CD4-positive, alpha-beta T cell treated with Interleukin-6 for 4 hours (primary cell): Measurements from ENCODE around the gene ATAD3C.
"Not testable (repeated sequence)": the region's sequence is repeated elsewhere in the genome, so short reads cannot be mapped to it uniquely, and the experiment has no call there.

Experiments
- DNase-seq: peaks from one replicate; pipeline ENCODE4 v3.0.0-alpha.2; 2020; ENCODE audit warnings: mixed read lengths

Gene ATAD3C

DNA sequence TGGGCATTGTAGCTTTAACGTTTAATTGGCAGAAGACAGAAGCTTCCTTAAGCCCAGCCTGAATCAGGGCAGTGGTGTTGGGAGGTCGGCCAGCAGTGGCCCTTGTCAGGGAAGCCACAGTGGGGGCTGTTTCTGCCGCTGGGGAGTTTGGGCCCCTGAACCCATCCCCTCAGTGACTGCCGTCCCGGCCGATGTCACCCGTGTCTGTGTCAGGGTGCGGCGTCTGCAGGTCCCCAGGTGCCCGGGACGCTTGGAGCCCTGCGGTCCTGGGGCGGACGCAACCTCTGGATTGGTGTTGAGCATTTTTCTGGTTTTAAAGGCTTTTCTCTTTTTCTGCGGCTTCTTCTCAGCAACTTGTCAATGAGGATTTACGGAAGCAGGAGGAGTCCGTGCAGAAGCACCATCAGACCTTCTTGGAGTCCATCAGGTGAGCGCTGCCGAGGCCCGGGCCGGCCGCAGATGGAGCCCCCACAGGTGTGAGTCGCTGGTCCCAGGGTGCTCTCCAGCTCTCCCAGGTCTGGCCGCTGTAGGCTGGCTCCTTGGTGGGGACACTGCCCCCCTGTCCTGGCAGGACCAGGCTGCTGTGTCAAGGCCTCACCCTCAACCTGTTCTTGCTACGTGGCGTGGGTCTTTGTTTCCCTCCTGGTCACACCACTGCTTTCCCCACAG is 2.3 kb downstream of the ATAD3C start:
- no peak for DNase-seq

DNA sequence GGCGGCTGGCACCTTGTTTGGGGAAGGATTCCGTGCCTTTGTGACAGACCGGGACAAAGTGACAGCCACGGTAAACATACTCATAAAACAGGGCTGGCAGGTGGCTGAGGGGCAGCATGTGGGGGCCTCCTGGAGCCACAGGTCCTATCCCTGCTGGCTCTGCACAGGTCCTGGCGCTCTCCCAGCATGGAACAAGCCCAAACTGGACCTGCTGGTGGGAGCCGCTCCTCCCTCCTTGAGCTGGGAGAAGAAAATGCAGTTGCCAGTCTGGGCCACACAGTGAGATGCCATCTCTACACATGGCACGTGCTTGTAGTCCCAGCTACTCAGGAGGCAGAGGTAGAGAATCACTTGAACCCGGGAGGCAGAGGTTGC is 2.9 kb downstream of the ATAD3C start:
- not testable (repeated sequence) for DNase-seq

DNA sequence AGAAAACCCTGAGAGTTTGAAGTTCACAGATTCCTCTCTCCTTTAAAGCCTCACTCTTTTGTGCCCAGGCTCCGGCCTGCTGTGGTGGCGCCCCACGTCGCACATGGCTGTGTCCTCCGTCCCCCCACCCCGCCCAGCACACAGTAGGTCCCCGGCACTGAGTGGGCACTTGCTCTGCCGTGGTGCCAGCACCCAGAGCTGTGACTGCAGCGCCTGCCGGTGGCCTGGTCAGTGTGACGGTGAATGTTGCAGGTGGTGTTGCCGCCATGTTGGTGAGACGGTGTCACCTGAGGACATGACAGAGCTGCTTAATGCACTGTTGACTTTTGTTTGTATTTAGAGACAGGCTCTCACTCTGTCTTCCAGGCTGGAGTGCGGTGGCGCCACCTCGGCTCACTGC is 3.4 kb downstream of the ATAD3C start:
- DNase-seq: no peak

DNA sequence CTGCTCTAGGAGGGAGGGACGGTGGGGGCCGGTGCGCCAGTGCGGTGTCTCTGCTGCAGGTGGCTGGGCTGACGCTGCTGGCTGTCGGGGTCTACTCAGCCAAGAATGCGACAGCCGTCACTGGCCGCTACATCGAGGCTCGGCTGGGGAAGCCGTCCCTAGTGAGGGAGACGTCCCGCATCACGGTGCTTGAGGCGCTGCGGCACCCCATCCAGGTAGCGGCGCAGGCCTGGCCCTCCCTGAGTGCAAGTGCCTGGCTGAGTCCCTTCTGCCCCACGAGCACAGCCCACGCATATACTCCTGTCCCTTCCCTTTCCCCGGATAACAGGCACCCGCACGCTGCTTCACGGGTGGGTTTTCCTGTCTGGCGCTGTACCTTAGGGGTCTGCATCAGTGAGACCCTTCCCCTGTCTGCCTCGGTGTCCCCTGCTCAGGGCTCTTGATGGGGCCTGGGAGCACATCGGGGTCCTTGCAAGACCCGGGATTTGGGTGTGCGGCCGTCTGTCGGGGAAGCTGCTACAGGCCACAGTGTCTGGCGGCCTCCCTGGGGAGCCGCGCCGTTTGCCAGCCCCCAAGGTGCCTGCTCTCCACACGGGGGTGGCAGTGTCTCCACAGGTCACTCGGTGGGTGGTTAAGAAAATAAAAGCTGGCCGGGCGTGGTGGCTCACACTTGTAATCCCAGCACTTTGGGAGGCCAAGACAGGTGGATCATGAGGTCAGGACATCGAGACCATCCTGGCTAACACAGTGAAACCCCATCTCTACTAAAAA is 5.0 kb downstream of the ATAD3C start:
- DNase-seq: not testable (repeated sequence)

DNA sequence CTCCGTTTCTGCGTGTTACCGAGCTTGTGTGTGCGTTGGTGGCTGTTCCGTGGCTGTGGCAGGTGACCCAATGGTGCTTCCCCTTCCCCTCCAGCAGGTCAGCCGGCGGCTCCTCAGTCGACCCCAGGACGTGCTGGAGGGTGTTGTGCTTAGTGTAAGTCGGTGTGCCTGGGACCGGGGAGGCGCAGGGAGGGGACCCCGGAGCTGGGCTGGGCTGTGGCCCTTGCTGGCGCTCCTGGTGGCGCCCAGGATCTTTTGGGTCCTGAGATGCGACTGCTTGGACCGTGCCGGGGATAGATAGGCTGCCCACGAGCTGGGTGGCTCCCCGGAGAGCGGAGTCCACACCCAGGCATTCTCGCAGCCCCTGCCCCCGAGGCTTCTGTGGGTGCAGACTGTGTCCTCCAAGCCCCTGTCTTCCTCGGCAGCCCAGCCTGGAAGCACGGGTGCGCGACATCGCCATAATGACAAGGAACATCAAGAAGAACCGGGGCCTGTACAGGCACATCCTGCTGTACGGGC is 5.9 kb downstream of the ATAD3C start:
- no peak for DNase-seq

DNA sequence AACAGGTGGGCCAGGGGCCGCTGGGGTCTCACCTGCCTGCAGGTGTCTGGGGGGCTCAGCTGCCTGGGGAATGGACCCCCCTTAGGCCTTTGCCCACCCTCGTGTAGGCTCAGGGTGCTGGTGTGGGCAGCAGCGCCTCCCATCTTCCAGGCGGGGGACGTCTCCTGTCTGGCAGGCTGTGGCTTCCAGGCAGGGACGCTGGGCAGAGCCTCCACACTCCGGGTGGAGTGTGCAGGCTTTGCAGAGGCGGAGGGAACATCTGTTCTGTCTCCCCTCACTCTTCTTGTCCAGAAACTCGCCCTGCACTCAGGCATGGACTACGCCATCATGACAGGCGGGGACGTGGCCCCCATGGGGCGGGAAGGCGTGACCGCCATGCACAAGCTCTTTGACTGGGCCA is 6.4 kb downstream of the ATAD3C start:
- not testable (repeated sequence) for DNase-seq

DNA sequence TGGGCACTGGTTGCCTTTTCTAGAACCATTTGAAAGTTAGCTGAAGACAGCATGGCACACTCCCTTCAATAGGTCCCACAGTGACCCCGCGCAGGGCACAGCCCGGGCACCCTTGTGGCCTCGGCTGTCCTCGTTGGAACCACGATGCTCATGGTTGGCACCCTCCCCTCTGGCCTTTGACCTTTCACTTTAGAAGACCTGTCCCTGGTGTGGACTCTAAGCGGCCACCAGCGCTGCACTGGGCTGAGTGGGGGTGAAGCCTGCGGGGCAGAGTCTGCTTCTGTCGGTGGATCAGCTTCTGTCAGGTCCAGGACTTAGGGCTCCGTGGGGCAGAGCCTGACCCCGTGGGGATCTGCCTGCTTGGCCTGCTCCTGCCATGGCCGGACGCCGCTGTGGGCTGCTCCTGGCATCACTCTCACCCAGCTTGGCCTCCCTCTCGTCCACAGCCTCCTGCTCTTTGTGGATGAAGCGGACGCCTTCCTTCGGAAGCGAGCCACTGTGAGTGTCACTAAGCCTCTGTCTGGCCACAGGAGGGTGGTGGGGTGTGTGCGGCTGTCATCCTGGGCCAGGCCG is 7.3 kb downstream of the ATAD3C start:
- not testable (repeated sequence) for DNase-seq

DNA sequence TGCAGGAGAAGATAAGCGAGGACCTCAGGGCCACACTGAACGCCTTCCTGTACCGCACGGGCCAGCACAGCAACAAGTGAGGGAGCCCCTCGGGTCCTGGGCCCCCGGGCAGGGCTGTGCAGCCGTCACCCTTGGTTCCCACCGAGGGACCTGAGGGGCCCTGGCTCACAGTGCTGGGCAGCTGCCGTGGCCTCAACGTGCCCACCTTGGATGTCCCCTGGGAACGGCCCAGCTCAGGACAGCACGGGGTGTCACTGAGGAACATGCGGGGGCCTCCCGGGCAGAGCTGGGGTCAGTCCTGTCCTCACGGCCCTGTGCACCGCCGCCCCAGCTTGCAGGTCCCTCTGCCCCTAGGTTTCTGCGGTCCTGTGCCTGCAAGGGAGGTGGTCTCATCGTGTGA is 9.7 kb downstream of the ATAD3C start:
- DNase-seq: not testable (repeated sequence)

DNA sequence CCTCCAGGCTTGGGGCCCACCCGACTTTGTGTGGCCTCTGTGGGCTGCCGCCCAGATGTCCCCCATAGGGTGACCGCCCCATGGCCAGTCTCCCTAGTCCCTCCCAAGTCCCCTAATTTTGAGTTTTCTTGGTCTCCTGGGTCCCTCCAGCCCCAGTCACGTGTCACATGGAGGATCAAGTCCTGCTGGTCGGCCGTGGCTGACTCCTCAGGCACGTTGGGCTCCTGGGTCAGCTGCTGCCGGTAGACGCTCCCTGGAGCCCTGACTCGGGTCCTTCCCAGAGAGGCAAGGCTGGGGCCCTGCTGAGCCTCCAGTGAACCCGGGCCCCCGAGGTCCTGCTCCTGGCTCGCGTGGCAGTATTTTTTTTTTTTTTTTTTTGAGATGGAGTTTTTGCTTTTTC is 10.2 kb downstream of the ATAD3C start:
- not testable (repeated sequence) for DNase-seq

DNA sequence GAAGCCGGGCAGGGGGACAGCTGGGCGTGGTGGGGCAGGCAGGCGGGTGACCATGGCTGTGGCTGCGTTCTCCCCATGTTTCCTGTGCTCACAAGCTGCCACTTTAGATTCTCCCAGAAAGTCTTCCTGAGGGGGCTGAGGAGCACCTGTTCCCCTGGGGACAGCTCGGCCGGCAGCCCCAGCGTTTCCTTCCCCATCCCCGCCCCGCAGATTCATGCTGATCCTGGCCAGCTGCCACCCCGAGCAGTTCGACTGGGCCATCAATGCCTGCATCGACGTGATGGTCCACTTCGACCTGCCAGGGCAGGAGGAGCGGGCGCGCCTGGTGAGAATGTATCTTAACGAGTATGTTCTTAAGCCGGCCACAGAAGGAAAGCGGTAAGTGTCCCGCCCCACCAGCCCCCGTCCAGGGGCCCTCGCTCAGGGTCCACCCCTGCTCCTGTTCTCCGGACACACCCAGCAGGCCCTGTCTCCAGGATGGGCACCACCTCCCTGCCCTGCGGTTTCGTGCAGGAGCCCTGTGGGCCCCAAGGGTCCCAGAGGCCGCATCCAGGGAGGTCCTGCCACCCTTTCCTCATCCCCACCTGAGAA is 11.1 kb downstream of the ATAD3C start:
- DNase-seq: no peak

DNA sequence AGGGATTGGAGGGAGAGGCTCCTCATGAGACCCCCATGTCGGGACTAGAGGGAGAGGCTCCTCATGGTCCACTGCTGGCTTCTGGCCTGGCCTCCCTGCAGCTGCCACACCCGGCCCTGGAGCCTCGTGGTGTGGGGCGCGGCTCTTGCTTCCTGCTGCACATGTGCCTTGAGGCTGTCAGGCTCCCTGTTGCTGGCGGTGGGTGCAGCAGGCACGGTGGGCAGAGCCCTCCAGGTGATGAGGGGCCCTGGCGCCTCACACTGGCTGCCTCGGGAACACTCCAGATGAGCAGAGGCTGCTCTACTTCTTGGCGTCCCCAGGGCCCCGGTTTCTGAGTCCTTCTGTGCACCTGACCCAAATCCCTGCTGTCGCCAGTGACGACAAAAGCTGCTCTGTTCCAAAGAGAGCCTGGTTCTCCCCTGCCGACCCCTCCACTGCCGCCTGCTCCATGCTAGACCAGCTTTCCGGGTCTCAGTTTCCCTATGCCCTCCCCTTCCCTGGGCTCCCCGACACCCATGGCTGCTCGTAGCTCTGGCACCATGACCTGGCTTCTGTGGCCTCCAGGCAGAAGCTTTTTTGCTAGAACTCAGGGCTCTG is 12.3 kb downstream of the ATAD3C start:
- DNase-seq: no peak

DNA sequence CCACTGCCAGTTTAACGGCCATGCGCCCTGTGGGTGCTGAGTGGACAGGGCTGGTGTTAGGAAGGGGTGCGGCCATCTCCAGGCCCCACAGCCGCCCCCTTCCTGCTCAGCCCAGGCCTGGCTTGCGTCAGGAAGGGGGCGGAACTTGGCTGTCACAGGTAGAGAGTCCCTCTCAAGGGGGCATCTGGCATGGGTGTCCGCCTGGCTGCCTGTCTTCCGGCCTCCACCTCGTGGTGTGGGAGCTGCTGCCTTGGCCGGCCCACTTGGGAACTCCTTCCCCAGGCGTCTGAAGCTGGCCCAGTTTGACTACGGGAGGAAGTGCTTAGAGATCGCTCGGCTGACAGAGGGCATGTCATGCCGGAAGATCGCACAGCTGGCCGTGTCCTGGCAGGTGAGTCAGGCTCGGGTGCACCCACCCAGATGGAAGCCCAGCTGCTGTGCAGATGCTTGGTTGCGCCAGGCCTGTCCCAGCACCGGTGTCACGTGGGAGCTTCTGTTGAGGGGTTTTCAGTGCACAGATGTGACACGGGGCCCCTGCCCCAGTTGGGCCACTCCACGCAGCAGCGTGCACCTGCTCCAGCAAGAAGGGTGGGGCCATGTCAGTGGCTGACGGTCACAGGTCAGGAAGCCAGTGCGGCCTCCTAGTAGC is 13.0 kb downstream of the ATAD3C start:
- peak; percentile 20 for DNase-seq

DNA sequence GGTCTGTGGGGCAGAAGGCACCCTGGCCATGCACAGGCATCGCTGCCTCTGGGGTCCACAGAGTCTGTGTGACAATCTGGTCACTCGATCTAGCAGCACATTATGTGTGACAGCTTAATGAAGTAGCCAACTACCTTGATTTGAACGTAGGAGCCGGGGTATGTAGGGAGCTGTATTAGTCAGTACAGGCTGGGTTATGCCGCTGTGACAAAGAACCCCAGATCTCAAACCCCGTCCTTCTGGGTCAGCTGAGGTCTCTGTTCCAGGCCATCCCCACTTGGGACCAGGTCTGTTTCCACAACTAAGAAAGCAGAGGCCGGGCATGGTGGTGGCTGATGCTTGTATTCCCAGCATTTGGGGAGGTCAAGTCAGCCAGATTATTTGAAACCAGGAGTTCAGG is 13.8 kb downstream of the ATAD3C start:
- no peak for DNase-seq

DNA sequence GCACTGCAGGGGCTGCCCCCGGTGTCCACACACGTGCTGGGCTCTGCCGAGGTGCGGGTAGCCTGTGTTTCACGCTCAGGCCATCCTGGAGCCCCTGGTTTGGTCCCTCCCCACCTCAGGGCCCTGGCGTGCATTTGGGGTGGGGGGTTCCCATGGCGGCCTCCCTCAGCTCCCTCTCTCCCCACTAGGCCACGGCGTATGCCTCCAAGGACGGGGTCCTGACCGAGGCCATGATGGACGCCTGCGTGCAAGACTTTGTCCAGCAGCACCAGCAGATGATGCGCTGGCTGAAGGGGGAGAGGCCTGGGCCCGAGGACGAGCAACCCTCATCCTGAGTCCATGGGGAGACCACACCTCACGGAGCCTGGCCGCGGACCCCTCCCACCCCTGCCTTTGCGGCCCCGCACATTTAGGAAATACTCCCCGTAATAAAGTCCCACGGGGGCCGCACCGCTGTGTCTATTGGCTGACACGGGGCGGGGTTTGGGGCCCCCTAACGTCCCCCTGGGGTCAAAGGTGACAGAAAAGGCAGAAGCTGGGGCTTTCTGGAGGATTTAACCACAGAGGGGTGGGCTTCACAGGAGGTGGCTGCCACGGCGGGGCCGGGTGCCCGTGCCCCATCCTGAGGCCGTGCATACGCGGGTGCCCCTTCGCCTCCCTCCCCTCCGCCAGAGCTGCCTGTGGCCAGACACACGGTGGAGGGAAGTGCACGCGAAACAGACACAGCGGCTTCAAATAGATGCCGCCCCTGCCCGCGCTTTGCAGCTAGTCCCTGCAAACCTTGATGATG is 18.9 kb downstream of the ATAD3C start:
- not testable (repeated sequence) for DNase-seq

DNA sequence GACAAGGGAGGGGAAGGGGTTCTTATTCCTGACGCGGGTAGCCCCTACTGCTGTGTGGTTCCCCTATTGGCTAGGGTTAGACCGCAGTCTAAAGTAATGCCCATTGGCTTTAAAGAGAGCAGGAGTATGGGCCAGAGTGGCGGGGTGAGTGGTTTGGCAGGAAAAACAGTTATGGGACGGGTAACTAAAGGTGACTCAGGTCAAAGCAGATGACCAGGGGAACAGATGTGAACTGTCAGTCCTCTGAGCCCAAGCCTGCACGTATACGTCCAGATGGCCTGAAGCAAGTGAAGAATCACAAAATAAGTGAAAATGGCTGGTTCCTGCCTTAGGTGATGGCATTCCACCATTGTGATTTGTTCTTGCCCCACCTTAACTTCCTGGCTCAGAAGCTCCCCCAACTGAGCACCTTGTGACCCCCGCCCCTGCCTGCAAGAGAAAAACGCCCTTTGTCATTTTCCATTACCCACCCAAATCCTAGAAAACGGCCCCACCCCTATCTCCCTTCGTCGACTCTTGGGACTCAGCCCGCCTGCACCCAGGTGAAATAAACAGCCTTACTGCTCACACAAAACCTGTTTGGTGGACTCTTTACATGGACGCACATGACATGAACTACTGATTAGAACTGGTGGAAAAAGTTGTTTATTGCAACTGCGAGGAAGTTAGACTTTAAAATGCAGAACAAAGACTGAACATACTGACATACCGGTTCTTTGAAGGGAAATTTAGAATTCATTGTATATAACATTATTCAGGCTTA is 21.3 kb downstream of the ATAD3C start:
- peak; percentile 10 for DNase-seq

DNA sequence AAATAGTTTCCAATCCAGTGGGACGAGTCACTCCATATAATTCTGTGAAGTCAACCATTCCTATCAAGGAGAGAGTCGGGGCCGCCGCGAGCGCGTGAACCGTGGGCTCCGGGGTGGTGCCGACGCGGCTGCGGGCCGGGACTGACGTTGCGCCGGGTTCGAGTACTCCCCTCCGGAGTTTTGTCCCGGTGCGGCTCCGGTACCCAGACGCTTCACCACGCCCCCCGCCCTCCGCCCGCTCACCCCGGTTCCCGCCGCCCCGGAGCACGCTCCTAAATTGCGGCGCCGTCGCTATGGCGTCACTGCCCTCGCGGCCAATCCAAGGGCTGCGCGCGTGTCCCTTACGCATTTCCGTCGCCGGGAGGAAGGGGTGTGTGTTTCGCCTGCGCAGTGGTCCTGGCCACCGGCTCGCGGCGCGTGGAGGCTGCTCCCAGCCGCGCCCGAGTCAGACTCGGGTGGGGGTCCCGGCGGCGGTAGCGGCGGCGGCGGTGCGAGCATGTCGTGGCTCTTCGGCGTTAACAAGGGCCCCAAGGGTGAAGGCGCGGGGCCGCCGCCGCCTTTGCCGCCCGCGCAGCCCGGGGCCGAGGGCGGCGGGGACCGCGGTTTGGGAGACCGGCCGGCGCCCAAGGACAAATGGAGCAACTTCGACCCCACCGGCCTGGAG is 22.0 kb downstream of the ATAD3C start, which contains the start of gene ATAD3B:
Gene ATAD3B (plus strand): TSS at position 377 of the 664 bp plus-strand sequence. CDS start 120 bp downstream, at position 497.
- peak; percentile 94 for DNase-seq

DNA sequence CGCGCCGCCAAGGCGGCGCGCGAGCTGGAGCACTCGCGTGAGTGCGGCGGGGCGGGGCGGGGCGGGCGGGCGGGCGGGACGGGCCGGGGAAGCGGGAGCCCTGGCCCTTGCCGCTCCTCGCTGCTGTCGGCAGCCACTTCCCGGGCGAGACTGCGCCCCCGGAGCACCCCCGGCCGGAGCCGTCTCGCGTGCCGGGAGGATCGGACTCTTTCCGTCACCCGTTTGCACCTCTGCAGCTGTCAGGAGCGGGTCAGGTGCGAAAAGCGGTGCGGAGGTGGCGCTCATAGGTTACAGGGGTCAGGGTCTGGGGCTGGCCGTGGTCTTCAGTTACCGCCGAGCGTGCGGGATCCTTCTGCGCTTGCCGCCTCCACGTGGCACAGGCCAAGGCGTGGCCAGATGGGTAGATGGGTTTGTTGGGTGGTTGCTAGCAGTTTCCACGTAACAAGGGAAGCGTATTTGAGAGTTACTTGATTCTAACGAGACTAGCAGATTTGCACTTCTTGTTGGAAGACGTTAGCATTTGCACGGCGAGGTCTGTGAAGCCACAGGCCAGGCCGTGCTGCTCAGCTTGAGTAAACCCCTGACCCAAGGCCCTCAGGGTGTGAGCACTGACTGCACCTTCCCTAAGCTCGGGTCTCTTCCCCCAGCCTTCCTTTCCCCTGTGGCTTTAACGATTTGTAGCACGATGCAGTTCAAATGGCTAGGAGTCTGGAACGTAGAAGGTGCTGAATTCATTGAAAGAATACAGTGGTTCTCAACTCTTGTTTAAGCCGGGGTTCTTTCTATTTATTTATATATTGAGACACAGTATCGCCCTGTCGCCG is 22.8 kb downstream of the ATAD3C start:
- peak; percentile 21 for DNase-seq

DNA sequence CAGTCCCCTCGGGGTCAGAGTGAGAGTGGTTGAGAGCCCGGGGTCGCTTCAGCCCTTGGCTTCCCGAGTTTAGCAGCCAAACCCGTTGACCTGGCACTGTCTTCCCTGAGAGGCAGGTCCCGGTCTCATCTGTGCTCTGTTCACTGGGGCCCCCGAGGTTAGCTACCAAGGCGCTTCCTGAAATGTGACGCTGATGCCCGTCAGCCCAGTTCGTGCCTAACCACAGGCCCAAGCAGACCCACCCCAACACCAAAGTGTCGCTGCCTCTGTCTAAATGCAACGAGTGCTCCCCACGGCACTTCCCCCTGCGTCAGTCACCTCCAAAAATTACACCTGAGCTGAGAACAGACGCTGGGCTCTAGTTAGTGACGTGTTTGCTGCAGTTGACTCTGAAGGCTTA is 26.5 kb downstream of the ATAD3C start:
- DNase-seq: not testable (repeated sequence)

DNA sequence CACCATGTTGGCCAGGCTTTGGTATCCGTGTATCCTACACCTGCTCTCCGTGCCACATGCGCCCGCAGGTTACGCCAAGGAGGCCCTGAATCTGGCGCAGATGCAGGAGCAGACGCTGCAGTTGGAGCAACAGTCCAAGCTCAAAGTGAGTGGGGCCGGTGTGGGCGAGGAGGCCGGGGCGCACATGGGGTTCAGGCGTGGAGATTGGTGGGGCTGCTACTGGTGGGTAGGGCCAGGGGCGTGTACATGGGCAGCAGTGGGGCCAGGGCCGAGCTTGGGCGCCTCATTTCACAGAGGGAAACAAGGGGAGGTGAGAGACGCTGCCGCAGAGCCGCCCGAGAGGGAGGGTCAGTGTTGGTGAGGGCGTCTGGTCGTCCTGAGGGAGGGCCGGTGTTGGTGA is 27.7 kb downstream of the ATAD3C start:
- DNase-seq: no peak
